ENCODE results near the gene CCL19. TPM values are rescaled to one million over a fixed set of nuclear protein-coding genes. Genes with fewer than 3 reads are reported as not detected.

CCL19 gene
- total and polyA plus RNA-seq, 2 donors (not counting 3 experiments of a cell fraction or from before 2014, with no cell fraction given) = not detected

- no peaks in the 10 kb centered on the region for H4K20me1 ChIP-seq (replicated peaks; ENCODE audit: control insufficient read depth, extremely low read depth, insufficient read depth, low read length)
- intact Hi-C loops (cut with micrococcal nuclease) = no loop called here
- H3K27ac ChIP-seq (ENCODE audit: insufficient read depth, low read depth, low read length) = no peak overlapping the region
- no peak overlapping the region for H3K4me2 ChIP-seq (ENCODE audit: insufficient read depth, low read length)
- POLR2A ChIA-PET = no interaction called here
- H3K9me3 ChIP-seq (replicated peaks; ENCODE audit: control insufficient read depth, insufficient read depth, low read length) = no peaks in the 10 kb centered on the region
- H3K79me2 ChIP-seq (ENCODE audit: control insufficient read depth, insufficient read depth, low read length) = no peaks in the 10 kb centered on the region
- CTCF ChIA-PET = interaction anchor here (1.8 to 3.5 kb wide), 2 partner anchors 15 to 17 kb away, joined by 7 to 17 read pairs; no protein-coding TSS in a partner anchor
- H2AFZ ChIP-seq (ENCODE audit: low read depth, low read length) = no peak overlapping the region
- H3K9me1 ChIP-seq (replicated peaks; ENCODE audit: control insufficient read depth, extremely low read depth, insufficient read depth, low read length) = no peaks in the 10 kb centered on the region
- H3K4me1 ChIP-seq (ENCODE audit: control insufficient read depth, extremely low read depth, insufficient read depth, low read length) = no peaks in the 10 kb centered on the region
- H3K27me3 ChIP-seq (ENCODE audit: control insufficient read depth in 2 of 2, insufficient read depth in 2 of 2, low read length in 2 of 2) = peaks cover 4 to 5% of the 10 kb centered on the region in 2 experiments
- no peak overlapping the region for H3K9ac ChIP-seq (replicated peaks; ENCODE audit: extremely low read depth, insufficient read depth, low read length)
- no peak for FAIRE-seq
- TF ChIP-seq GATA2 (IDR thresholded peaks at IDR 0.05; ENCODE audit: insufficient read depth, insufficient read length, low read depth, low read length) (no peak), POLR2A (IDR thresholded peaks at IDR 0.05; ENCODE audit: low read depth, low read length) (no peak), FOS (IDR thresholded peaks at IDR 0.05; ENCODE audit: borderline replicate concordance, insufficient read depth, low read length) (no peak), MYC (IDR thresholded peaks at IDR 0.05; ENCODE audit: low read depth, low read length) (no peak), EZH2 (IDR thresholded peaks at IDR 0.05; ENCODE audit: borderline replicate concordance, low read depth, low read length, severe bottlenecking) (no peak), MAX (IDR thresholded peaks at IDR 0.05; ENCODE audit: insufficient read depth, insufficient read length) (no peak), POLR2AphosphoS5 (IDR thresholded peaks at IDR 0.05; ENCODE audit: insufficient read depth, low read depth, low read length) (no peak), JUN (IDR thresholded peaks at IDR 0.05; ENCODE audit: borderline replicate concordance, insufficient read depth, insufficient read length, low read depth) (no peak), CTCF (IDR thresholded peaks at IDR 0.05; ENCODE audit: extremely low read depth in 1 of 2, insufficient read depth in 1 of 2, low read depth in 1 of 2, low read length in 2 of 2) (no peak)
- no TSS peak for BruUV-seq (replicated peaks)
- DNase-seq (ENCODE audit: low read depth, low spot score) = no peak
- no peaks in the 10 kb centered on the region for H3K36me3 ChIP-seq (ENCODE audit: control insufficient read depth in 2 of 2, extremely low read depth in 1 of 2, insufficient read depth in 2 of 2, low read length in 2 of 2)
- dilution Hi-C loops (cut with MboI; ENCODE audit: extremely low pct_ligation_motif_present, low sequenced_read_pairs) = no loop called here
- no peak overlapping the region for H3K4me3 ChIP-seq (replicated peaks in 1 of 3; ENCODE audit: insufficient read depth in 1 of 3, low read depth in 1 of 3, low read length in 3 of 3)
Measured at GRCh38 chr9:34685591-34685990, 5.5 kb downstream of the CCL19 start.

Data from endothelial cell of umbilical vein (primary cell).